ENCODE data around the gene PTPRR. TPM values are rescaled to one million over a fixed set of nuclear protein-coding genes. Genes with fewer than 3 reads are reported as not detected.

PTPRR gene
- total RNA-seq, 1 donor from 2014 or later = under 0.01 TPM

- FAIRE-seq (no peak), DNase-seq (ENCODE audit: low read depth) (no peak)
- TF ChIP-seq, protein P1, sequence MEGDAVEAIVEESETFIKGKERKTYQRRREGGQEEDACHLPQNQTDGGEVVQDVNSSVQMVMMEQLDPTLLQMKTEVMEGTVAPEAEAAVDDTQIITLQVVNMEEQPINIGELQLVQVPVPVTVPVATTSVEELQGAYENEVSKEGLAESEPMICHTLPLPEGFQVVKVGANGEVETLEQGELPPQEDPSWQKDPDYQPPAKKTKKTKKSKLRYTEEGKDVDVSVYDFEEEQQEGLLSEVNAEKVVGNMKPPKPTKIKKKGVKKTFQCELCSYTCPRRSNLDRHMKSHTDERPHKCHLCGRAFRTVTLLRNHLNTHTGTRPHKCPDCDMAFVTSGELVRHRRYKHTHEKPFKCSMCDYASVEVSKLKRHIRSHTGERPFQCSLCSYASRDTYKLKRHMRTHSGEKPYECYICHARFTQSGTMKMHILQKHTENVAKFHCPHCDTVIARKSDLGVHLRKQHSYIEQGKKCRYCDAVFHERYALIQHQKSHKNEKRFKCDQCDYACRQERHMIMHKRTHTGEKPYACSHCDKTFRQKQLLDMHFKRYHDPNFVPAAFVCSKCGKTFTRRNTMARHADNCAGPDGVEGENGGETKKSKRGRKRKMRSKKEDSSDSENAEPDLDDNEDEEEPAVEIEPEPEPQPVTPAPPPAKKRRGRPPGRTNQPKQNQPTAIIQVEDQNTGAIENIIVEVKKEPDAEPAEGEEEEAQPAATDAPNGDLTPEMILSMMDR (IDR thresholded peaks at IDR 0.05; ENCODE audit: insufficient read depth, low read length, severe bottlenecking) = no peak
- Histone ChIP-seq H3K27me3 (ENCODE audit: control insufficient read depth, insufficient read depth, low read length) (no peaks in the 10 kb centered on the region), H3K36me3 (ENCODE audit: control insufficient read depth, insufficient read depth, low read length) (no peaks in the 10 kb centered on the region), H3K4me3 (ENCODE audit: low read depth, low read length) (no peak overlapping the region)
These were observed 9.9 kb downstream of the PTPRR start for GRCh38 chr12:70910666-70911065.

DNA sequence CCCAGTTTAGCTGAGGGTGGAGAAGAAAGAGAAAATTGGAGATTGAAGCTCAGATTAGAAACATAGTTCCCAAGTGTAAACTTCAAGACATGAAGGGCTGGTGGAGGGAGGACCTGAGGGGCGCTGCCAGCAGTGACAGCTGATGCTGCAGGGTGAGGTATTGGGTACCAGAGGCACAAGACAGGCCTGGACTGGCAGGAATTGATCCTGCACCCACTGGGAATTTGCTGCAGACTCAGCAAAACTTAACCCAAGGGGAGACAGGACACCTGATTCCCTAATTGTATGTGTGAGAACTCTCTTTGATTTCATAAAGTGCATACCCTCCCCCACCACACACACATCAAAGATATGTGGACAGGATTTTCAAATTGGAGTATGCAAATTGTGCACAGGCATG is 11.6 kb downstream of the PTPRR start:
- TF ChIP-seq, protein P1 (IDR thresholded peaks at IDR 0.05; ENCODE audit: insufficient read depth, low read length, severe bottlenecking) = no peak
- Histone ChIP-seq H3K27me3 (ENCODE audit: control insufficient read depth, insufficient read depth, low read length) (no peaks in the 10 kb centered on the region), H3K36me3 (ENCODE audit: control insufficient read depth, insufficient read depth, low read length) (no peaks in the 10 kb centered on the region), H3K4me3 (ENCODE audit: low read depth, low read length) (no peak overlapping the region)
- no peak for DNase-seq (ENCODE audit: low read depth)
- FAIRE-seq = no peak

GRCh38 chr12:70907412-70907811 is 13.1 kb downstream of the PTPRR start:
- FAIRE-seq = no peak
- H3K36me3 ChIP-seq (ENCODE audit: control insufficient read depth, insufficient read depth, low read length) = no peaks in the 10 kb centered on the region
- TF ChIP-seq, protein P1 (IDR thresholded peaks at IDR 0.05; ENCODE audit: insufficient read depth, low read length, severe bottlenecking) = no peak

GRCh38 chr12:70895956-70896355 is 24.6 kb downstream of the PTPRR start:
- no peaks in the 10 kb centered on the region for H3K27me3 ChIP-seq (ENCODE audit: control insufficient read depth, insufficient read depth, low read length)
- no peaks in the 10 kb centered on the region for H3K36me3 ChIP-seq (ENCODE audit: control insufficient read depth, insufficient read depth, low read length)
- H3K4me3 ChIP-seq (ENCODE audit: low read depth, low read length) = no peak overlapping the region
- FAIRE-seq (no peak), DNase-seq (ENCODE audit: low read depth) (no peak)
- TF ChIP-seq, protein P1 (IDR thresholded peaks at IDR 0.05; ENCODE audit: insufficient read depth, low read length, severe bottlenecking) = no peak

More at GRCh38 chr12:70907412-70907811, 13.1 kb downstream of the PTPRR start:
- Histone ChIP-seq H3K27me3 (ENCODE audit: control insufficient read depth, insufficient read depth, low read length) (no peaks in the 10 kb centered on the region), H3K4me3 (ENCODE audit: low read depth, low read length) (no peak overlapping the region)
- no peak for DNase-seq (ENCODE audit: low read depth)

DNA sequence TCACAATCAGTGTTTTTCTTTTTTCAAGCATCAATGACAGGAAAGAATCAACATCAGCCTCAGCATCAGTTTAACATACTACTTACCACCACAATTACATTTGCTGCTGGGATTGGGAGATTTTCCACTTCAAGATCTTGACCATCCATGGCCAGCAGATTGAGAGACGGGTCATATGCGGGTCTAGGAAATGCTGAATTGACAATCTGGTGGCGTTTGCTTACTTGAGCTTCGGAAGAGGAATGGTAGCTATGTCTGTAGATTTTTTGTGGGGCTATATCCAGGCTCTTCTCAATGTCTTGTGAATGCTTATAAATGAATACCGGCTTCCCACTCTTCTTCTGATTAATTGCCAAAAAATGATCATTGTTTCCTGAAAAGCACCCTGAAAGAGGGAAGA is 27.9 kb downstream of the PTPRR start:
- no peak for FAIRE-seq
- H3K4me3 ChIP-seq (ENCODE audit: low read depth, low read length) = no peak overlapping the region
- no peaks in the 10 kb centered on the region for H3K36me3 ChIP-seq (ENCODE audit: control insufficient read depth, insufficient read depth, low read length)
- no peak for DNase-seq (ENCODE audit: low read depth)
- TF ChIP-seq, protein P1 (IDR thresholded peaks at IDR 0.05; ENCODE audit: insufficient read depth, low read length, severe bottlenecking) = no peak
- H3K27me3 ChIP-seq (ENCODE audit: control insufficient read depth, insufficient read depth, low read length) = peaks cover 1% of the 10 kb centered on the region
